GM12878 (cell line): ENCODE data around the gene PTPRF. TPM values are rescaled to one million over a fixed set of nuclear protein-coding genes. Genes with fewer than 3 reads are reported as not detected.
A peak's percentile ranks its signal among the peaks of the same experiment; 100 is the strongest.

Source experiments
- ATAC-seq: fragments of 200-7000 bp; cut with Tn5 transposase; 3 replicates; pipeline ENCODE4 v1.9.1; 2020; ENCODE audit warnings: mild to moderate bottlenecking, moderate library complexity
- BruUV-seq: library from RNA; stranded (reverse); fragments of 400-500 nt; replicated peaks from 2 replicates; lab custom pipeline; 2021; lab: Mats Ljungman, UMichigan
- CTCF ChIA-PET: fragments of 300-600 bp; sonication (Branson Sonifier 250); formaldehyde crosslinking; extraction: SDS; loops from one replicate; lab custom pipeline; 2021; ENCODE audit warnings: inconsistent platforms; lab: Yijun Ruan, JAX
- POLR2A ChIA-PET: fragments of 350-600 bp; formaldehyde crosslinking; extraction: SDS; loops from one replicate; lab custom pipeline; 2021; ENCODE audit warnings: inconsistent platforms; lab: Charles Lee
- RAD21 ChIA-PET: fragments of 300-600 bp; sonication (Branson Sonifier 250); formaldehyde crosslinking; loops from one replicate; lab custom pipeline; 2023; ENCODE audit warnings: antibody characterized with exemption; ENCODE audit not compliant: unreplicated experiment; lab: Charles Lee
- SMC1A ChIA-PET: fragments of 300-600 bp; sonication (Branson Sonifier 250); formaldehyde crosslinking; loops from one replicate; lab custom pipeline; 2023; ENCODE audit not compliant: unreplicated experiment, uncharacterized antibody; lab: Charles Lee
- DNase-seq: peaks from one replicate; pipeline ENCODE4 v3.0.0-alpha.2; 2011; ENCODE audit warnings: low read depth, low spot score
- FAIRE-seq: peaks from 3 replicates; lab custom pipeline; 2011; peaks lifted over from hg19 to GRCh38; lab: Jason Lieb, UNC
- H2AFZ ChIP-seq: 2 replicates; pipeline ENCODE4 v1.6.0; 2011; ENCODE audit warnings: low read depth, low read length, control low read depth; ENCODE audit not compliant: control insufficient read depth
- H3K27ac ChIP-seq: 2 replicates; pipeline ENCODE4 v1.5.1; 2011; ENCODE audit warnings: control low read depth; ENCODE audit not compliant: control insufficient read depth, insufficient read depth
- H3K27me3 ChIP-seq, 2 experiments: replicated peaks in 1 of 2; 2 replicates each; pipeline versions ENCODE4 v1.6.0 to v1.6.1; 2011; ENCODE audit warnings: low read length in 1 of 2; ENCODE audit not compliant: control insufficient read depth in 2 of 2, insufficient read depth in 2 of 2
- H3K36me3 ChIP-seq, 2 experiments: 2 replicates each; pipeline ENCODE4 v1.5.1; 2011; ENCODE audit warnings: low read length in 1 of 2; ENCODE audit not compliant: control insufficient read depth in 2 of 2, insufficient read depth in 2 of 2
- H3K4me1 ChIP-seq: 2 replicates; pipeline ENCODE4 v1.6.1; 2011; ENCODE audit warnings: mild to moderate bottlenecking, low read length, moderate library complexity, mixed read lengths; ENCODE audit not compliant: control insufficient read depth, insufficient read depth
- H3K4me2 ChIP-seq: 2 replicates; pipeline ENCODE4 v1.6.0; 2011; ENCODE audit warnings: control low read depth; ENCODE audit not compliant: control insufficient read depth, insufficient read depth
- H3K4me3 ChIP-seq: fragments of 200-600 bp; sonication (generic); 2 replicates; pipeline ENCODE4 v1.5.1; 2016
- H3K79me2 ChIP-seq: 2 replicates; pipeline ENCODE4 v1.6.0; 2011; ENCODE audit warnings: low read length; ENCODE audit not compliant: control insufficient read depth, insufficient read depth
- H3K9ac ChIP-seq: 2 replicates; pipeline ENCODE4 v1.8.0; 2011; ENCODE audit warnings: low read length, control low read depth, mixed read lengths; ENCODE audit not compliant: control insufficient read depth, insufficient read depth
- H3K9me3 ChIP-seq: replicated peaks from 3 replicates; pipeline ENCODE4 v1.5.1; 2011; ENCODE audit warnings: mild to moderate bottlenecking, low read length; ENCODE audit not compliant: control insufficient read depth, insufficient read depth
- H4K20me1 ChIP-seq: 2 replicates; pipeline ENCODE4 v1.6.0; 2011; ENCODE audit not compliant: control insufficient read depth, insufficient read depth
- BHLHE40 ChIP-seq, 2 experiments: fragments of 450-650 bp in 1 of 2; IDR thresholded peaks; 2 replicates each; pipeline ENCODE4 v1.6.1; 2011 to 2017; ENCODE audit warnings: low read depth in 2 of 2, borderline replicate concordance in 1 of 2, improper control_type of control experiment in 1 of 2, low read length in 1 of 2, mild to moderate bottlenecking in 1 of 2
- CBX3 ChIP-seq: fragments of 200-600 bp; sonication (generic); IDR thresholded peaks from 2 replicates; pipeline ENCODE4 v1.6.1; 2016; ENCODE audit warnings: low read depth, borderline replicate concordance
- CHD2 ChIP-seq: IDR thresholded peaks from 2 replicates; pipeline ENCODE4 v1.6.1; 2011; ENCODE audit warnings: low read depth, low read length, improper control_type of control experiment, borderline replicate concordance
- E2F4 ChIP-seq: IDR thresholded peaks from 2 replicates; pipeline ENCODE4 v1.6.1; 2012; ENCODE audit warnings: low read depth, low read length, improper control_type of control experiment
- EP300 ChIP-seq, 2 experiments: fragments of 150-350 bp in 1 of 2; IDR thresholded peaks; 2 replicates each; pipeline ENCODE4 v1.6.1; 2011 to 2012; ENCODE audit warnings: low read depth in 2 of 2, low read length in 2 of 2, borderline replicate concordance in 1 of 2, improper control_type of control experiment in 1 of 2, inconsistent platforms in 1 of 2; ENCODE audit not compliant: control insufficient read depth in 1 of 2
- JUND ChIP-seq: IDR thresholded peaks from 2 replicates; pipeline ENCODE4 v1.6.1; 2012; ENCODE audit warnings: low read depth, mild to moderate bottlenecking, low read length, improper control_type of control experiment, moderate library complexity
- MTA2 ChIP-seq: fragments of 450-650 bp; IDR thresholded peaks from 2 replicates; pipeline ENCODE4 v1.6.1; 2016; ENCODE audit warnings: low read depth, mild to moderate bottlenecking, moderate library complexity
- NFYA ChIP-seq: IDR thresholded peaks from 2 replicates; pipeline ENCODE4 v1.6.1; 2011; ENCODE audit warnings: low read depth, mild to moderate bottlenecking, low read length, improper control_type of control experiment, borderline replicate concordance
- RAD21 ChIP-seq: IDR thresholded peaks from 2 replicates; pipeline ENCODE4 v1.6.1; 2011; ENCODE audit warnings: mild to moderate bottlenecking, low read depth, low read length, moderate library complexity; ENCODE audit not compliant: insufficient read depth
- RAD51 ChIP-seq: fragments of 450-650 bp; IDR thresholded peaks from 2 replicates; pipeline ENCODE4 v1.6.1; 2016; ENCODE audit warnings: moderate library complexity, mild to moderate bottlenecking, inconsistent platforms
- RB1 ChIP-seq: fragments of 450-650 bp; formaldehyde crosslinking; IDR thresholded peaks from 2 replicates; pipeline ENCODE4 v1.6.1; 2017; ENCODE audit warnings: mild to moderate bottlenecking, borderline replicate concordance
- RELA ChIP-seq: fragments of 450-650 bp; IDR thresholded peaks from 2 replicates; pipeline ENCODE4 v1.8.0; 2014; ENCODE audit warnings: borderline replicate concordance; ENCODE audit not compliant: partially characterized antibody
- RELB ChIP-seq: fragments of 450-650 bp; IDR thresholded peaks from 2 replicates; pipeline ENCODE4 v1.6.1; 2017; ENCODE audit warnings: low read depth, mild to moderate bottlenecking, moderate library complexity
- SMARCA5 ChIP-seq: fragments of 450-650 bp; IDR thresholded peaks from 2 replicates; pipeline ENCODE4 v1.6.1; 2017; ENCODE audit warnings: mild to moderate bottlenecking
- SREBF1 ChIP-seq: IDR thresholded peaks from 2 replicates; pipeline ENCODE4 v1.6.1; 2012; ENCODE audit warnings: mild to moderate bottlenecking, low read length
- SREBF2 ChIP-seq: IDR thresholded peaks from 2 replicates; pipeline ENCODE4 v1.6.1; 2012; ENCODE audit warnings: mild to moderate bottlenecking, low read length
- SUPT20H ChIP-seq: IDR thresholded peaks from 2 replicates; pipeline ENCODE4 v1.6.1; 2011; ENCODE audit warnings: low read depth, mild to moderate bottlenecking, low read length, moderate library complexity, borderline replicate concordance; ENCODE audit not compliant: control insufficient read depth
- TCF12 ChIP-seq: IDR thresholded peaks from 2 replicates; pipeline ENCODE4 v1.6.1; 2011; ENCODE audit warnings: low read depth, mild to moderate bottlenecking, low read length
- TCF3 ChIP-seq: IDR thresholded peaks from 2 replicates; pipeline ENCODE4 v1.6.1; 2012; ENCODE audit warnings: low read depth, mild to moderate bottlenecking, low read length, borderline replicate concordance; ENCODE audit not compliant: insufficient read depth
- ZNF217 ChIP-seq: fragments of 450-650 bp; IDR thresholded peaks from 2 replicates; pipeline ENCODE4 v1.6.1; 2017; ENCODE audit warnings: antibody characterized with exemption, mild to moderate bottlenecking
- WGBS: methylation state at CpG from one replicate; pipeline ENCODE4 v1.1.6; 2016; ENCODE audit warnings: low lambda C conversion rate; ENCODE audit not compliant: insufficient replicate concordance, insufficient coverage; ENCODE audit errors: missing lambda C conversion rate; 5-methylcytosine and 5-hydroxymethylcytosine counted together
- in situ Hi-C: fragments of 300-500 bp; cut with MboI; formaldehyde crosslinking; loops from 9 replicates; pipeline ENCODE4 v1.14.3; 2018; ENCODE audit warnings: mixed read lengths
- intact Hi-C: fragments of 100-400 bp; cut with micrococcal nuclease; formaldehyde crosslinking; loops from one replicate; pipeline ENCODE4 v1.14.2; 2022; ENCODE audit not compliant: unreplicated experiment
- polyA plus RNA-seq, 11 experiments: library from polyadenylated mRNA; depleted of rRNA in 4 of 11; unstranded in 6 of 11; stranded (reverse) in 5 of 11; fragments of >200 nt; fragmentation: Nextera tagmentation in 4 of 11; fragmentation: Illumina TruSeq in 1 of 11; extraction: Ambion mirVana in 4 of 11; extraction: Trizol in 1 of 11; gene quantifications; 1 replicate in 1 of 11; 2 replicates in 10 of 11; pipeline versions ENCODE4 v1.2.1 to v1.2.3, GENCODE V29; 2011 to 2016; ENCODE audit warnings: inconsistent platforms in 2 of 11, missing spikeins in 2 of 11, low read depth in 1 of 11
- total RNA-seq, 4 experiments: library from RNA; depleted of rRNA in 3 of 4; stranded (reverse); fragments of >200 nt in 3 of 4; fragmentation: Illumina TruSeq in 1 of 4; extraction: Trizol in 1 of 4; gene quantifications; 2 replicates each; pipeline versions ENCODE4 v1.2.1 to v1.2.3, GENCODE V29; 2013 to 2021

PTPRF gene
- total and polyA plus RNA-seq, 10 of the 15 experiments (the other 5 are each of a cell fraction or from before 2014, with no cell fraction given): 0.04 to 2.6 (median 0.32) TPM

- 52% methylated on average over 5 of the region's 5 CpGs for WGBS
- Histone ChIP-seq H3K4me3 (no peak overlapping the region), H2AFZ (peak overlapping the region; percentile 41), H3K9me3 (no peaks in the 10 kb centered on the region), H4K20me1 (no peaks in the 10 kb centered on the region), H3K27me3 (no peaks in the 10 kb centered on the region), H3K27ac (no peak overlapping the region), H3K4me1 (peaks cover 9% of the 10 kb centered on the region), H3K36me3 (no peaks in the 10 kb centered on the region), H3K79me2 (no peaks in the 10 kb centered on the region), H3K4me2 (no peak overlapping the region), H3K9ac (no peak overlapping the region)
- ChIA-PET RAD21 (interaction anchor here (1.2 to 1.6 kb wide), 2 partner anchors 68 to 71 kb away, joined by 6 read pairs; partner anchors contain the start of gene KDM4A), POLR2A (interaction anchor here (0.9 to 1.1 kb wide), 2 partner anchors 11 to 392 kb away, joined by 3 read pairs; no protein-coding TSS in a partner anchor), CTCF (interaction anchor here (1.0 to 2.2 kb wide), 4 partner anchors 28 to 352 kb away, joined by 3 to 7 read pairs (median 4); partner anchors contain the start of gene ARTN), SMC1A (interaction anchor here (0.5 to 1.4 kb wide), 3 partner anchors 10 to 63 kb away, joined by 3 read pairs; no protein-coding TSS in a partner anchor)
- intact Hi-C loops (no loop called here), in situ Hi-C loops (no loop called here)
- DNase-seq (peak; percentile 54), ATAC-seq (peak; percentile 93), FAIRE-seq (no peak)
- BruUV-seq: no TSS peak
- TF ChIP-seq EP300 (IDR thresholded peaks at IDR 0.05; ENCODE audit: borderline replicate concordance in 1 of 2, control insufficient read depth in 1 of 2, low read depth in 2 of 2, low read length in 2 of 2) (no peak), JUND (peak; percentile 39; the same call in 1 of the 2 replicates), NFYA (no peak), E2F4 (no peak), CHD2 (no peak), RAD21 (no peak), RELA (no peak), SREBF2 (no peak), SMARCA5 (no peak), TCF12 (peak; percentile 70; the same call in 1 of the 2 replicates), TCF3 (0 out of 2 replicates have a peak, but pooled peaks have one; percentile 6), MTA2 (peak; percentile 44; the same call in 1 of the 2 replicates), SREBF1 (no peak), BHLHE40 (IDR thresholded peaks at IDR 0.05; ENCODE audit: borderline replicate concordance in 1 of 2, low read depth in 2 of 2, low read length in 1 of 2) (0 out of 4 replicates have a peak, but pooled peaks of 1 of the 2 experiments have one; percentile 28), RAD51 (peak; percentile 51; the same call in 1 of the 2 replicates), RB1 (no peak), RELB (no peak; the same call in 1 of the 2 replicates), ZNF217 (no peak), SUPT20H (no peak), CBX3 (no peak)
These were observed 51.5 kb downstream of the PTPRF start for GRCh38 chr1:43582162-43582566.
